Amygdala (tissue), 56 donors: Measurements from ENCODE around the gene ERMP1.
"Not testable (repeated sequence)": the region's sequence is repeated elsewhere in the genome, so short reads cannot be mapped to it uniquely, and the experiment has no call there.

Source experiments
- DNase-seq, 56 donors: peaks; one replicate each; lab custom pipeline; 2025; lab: John Stamatoyannopoulos, UW

Gene ERMP1

GRCh38 chr9:5825223-5825622 lies 7.7 kb downstream of the ERMP1 start:
- DNase-seq = peak in 5 of 56 donors; percentile 5 to 44 (median 17)

DNA sequence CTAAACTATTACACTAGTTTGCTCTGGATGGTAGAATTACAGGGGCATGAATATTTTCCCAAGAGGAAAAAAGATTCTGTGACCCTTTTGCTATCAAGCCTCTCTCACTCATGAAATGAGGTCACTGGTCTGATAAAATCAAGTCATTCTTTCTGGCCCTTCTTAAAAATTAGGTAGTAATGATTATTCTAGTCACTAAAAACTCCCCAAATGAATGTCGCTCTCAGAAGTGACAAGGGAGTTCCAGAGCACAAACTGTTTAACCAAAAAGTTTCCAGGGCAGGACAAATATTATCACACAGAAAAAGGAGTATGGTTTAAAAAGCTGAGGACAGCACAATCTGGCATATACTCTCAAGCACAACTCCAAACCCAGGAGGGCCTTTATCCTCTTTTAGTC lies 12.5 kb downstream of the ERMP1 start:
- DNase-seq = no peak

DNA sequence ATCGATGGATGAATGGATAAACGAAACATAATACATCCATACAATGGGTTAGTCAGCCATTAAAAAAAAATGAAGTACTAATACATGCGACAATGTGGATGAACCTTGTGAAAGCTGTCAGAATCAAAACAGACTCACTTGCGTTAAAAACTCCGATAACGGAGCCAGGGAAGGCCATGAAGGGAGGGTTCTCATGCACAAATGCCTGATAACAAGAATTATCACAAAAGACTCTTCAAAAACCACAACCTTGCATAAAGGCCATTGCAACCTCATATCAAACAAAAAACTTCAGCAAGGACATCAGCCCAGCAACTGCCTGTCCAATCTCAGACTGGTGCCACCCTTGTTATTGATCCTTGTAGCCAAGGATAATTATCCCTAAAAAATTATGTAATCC lies 13.7 kb downstream of the ERMP1 start:
- no peak for DNase-seq

- DNase-seq = no peak
Measured at GRCh38 chr9:5818424-5819142, 14.3 kb downstream of the ERMP1 start.

- no peak for DNase-seq
Measured at GRCh38 chr9:5817862-5818261, 15.1 kb downstream of the ERMP1 start.

DNA sequence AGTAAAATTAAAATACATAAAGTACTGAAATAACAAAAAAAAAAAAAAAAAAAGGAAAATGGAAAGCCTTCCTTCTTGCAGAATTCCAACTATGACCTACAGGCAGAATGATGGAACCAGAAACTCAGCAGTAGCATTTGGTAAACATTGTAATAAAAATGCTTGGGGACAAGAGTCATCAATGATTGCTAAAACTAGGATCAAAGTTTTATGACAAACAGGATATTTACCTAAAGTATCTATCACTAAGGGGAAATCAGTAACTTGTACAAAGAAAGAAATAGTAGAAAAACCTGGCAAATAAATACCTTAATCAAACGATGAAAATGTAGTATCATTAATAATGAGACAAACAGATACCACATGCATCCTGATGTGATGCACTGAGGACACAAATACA lies 17.5 kb downstream of the ERMP1 start:
- DNase-seq = no peak

DNA sequence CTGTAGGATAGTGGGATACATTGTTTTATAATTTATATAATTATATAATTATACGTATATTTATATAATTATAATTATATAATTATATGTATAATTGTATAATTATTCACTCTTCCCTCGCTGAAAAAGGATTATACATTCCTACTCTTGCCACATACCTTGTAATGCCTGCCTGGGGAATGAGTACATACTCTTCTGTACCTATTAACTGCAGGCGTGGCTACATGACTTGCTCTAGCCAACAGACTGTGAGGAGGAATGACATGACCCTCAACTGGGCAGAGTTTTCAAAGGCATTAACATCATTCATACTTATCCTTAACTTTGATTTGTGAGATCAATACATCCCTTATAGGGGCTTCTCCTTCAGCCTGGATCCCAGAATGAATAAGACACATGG lies 19.1 kb downstream of the ERMP1 start:
- no peak for DNase-seq

DNA sequence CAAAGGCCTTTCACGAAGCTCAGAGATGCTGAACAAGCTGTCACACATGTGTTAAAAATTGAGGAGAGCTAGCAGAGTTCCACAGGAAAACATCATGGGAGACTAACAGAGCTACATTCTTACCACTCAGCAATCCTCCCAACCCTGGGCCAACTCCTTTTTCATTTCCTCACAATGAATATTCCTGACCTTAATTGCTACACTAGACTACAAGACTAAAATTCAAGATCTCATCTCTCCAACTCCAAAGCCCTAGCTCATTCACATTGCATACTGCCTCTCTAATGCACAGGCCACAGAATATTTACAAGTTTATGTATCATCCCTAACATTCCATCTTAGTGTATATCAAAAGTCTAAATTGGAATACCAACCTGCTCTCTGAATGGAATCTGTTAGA lies 21.2 kb downstream of the ERMP1 start:
- DNase-seq = no peak

GRCh38 chr9:5805478-5805877 lies 27.4 kb downstream of the ERMP1 start:
- no peak for DNase-seq

DNA sequence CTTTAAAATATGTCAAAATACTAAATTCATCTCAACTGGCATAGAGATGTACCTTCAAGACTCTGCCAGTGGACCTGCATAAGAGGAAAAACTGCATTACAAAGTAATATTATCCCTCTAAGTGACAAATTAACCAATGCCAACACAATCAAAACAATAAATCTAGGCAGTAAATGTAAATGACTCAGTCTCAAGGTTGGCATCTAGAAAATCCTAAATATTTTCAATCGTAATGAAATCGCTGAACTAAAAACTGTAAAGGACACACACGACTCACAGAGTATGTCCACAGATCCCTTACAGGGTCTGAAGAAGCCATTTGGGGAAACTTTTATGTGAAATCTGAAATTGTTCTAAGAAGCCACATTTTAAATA lies 31.2 kb downstream of the ERMP1 start:
- no peak for DNase-seq

DNA sequence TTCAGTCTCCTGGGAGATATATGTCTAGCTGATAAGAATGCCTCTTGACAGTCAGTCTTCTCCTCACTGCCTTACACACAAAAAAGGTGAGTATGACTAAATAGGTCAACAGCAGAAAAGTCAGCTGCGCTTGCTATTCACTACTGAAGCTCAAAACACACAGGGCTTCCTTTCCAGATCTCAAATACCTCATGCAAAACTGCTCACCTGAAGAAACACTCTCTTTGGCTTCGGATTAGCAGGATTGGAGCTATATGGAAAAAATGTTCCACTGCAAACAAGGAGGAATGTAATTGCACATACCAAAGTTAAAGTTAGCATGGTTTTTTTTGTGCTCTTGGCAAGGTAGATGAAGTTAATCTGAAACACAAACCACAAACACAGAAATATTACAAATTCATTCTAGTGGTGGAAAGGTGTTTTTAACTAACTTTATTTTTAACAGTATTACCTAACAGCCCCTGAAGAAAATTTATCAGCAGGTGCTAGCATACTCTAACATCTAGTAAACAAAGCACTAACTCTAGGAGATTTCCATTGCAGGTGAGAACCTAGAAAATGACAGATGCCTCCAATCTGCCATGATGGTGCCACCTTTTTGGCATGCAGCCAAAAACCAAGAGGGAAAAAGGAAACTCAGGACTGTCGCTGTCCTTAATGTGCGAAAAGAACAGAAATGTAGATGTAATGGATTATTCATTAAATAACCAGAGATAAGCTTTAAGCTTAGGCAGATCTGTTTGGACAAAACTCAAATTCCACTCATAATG lies 31.8 kb downstream of the ERMP1 start:
- DNase-seq = no peak

- DNase-seq = not testable (repeated sequence)
Measured at GRCh38 chr9:5800378-5800777, 32.5 kb downstream of the ERMP1 start.

DNA sequence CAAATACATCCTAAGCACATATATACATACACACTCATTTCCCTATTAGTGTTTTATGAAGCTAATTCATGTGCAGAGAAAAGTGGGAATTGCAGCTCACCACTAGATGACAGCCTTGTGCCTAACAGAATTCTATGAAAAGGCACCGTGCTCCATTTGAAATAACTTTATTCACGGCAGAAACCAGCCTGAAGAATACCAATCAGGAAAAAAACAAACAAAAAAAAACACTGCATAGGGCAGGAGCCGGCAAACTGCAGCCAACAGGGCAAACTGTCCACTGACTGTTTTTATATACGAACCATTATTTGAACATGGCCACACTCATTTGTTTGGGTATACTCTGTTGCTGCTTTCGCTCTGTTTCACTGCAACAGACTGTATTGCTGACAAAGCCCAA lies 33.6 kb downstream of the ERMP1 start:
- DNase-seq = peak in 24 of 56 donors; percentile 2 to 73 (median 14)

GRCh38 chr9:5798581-5798980 lies 34.3 kb downstream of the ERMP1 start:
- DNase-seq = no peak

DNA sequence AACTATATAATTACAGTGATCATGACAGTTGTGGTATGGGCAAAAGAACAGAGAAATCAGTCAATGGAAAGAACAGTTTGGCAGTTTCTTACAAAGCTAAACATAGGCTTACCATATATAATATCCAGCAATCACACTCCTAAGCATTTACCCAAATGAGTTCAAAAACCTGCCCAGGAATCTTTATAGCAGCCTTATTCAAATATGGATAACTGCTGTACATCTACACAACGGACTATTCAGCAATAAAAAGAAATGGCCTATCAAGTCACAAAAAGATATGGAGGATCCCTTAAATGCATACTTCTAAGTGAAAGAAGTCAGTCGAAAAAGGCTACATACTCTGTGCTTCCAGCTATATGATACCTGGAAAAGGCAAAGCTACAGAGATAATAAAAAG lies 36.6 kb downstream of the ERMP1 start:
- no peak for DNase-seq

- DNase-seq = no peak
Measured at GRCh38 chr9:5793812-5794211, 39.1 kb downstream of the ERMP1 start.

DNA sequence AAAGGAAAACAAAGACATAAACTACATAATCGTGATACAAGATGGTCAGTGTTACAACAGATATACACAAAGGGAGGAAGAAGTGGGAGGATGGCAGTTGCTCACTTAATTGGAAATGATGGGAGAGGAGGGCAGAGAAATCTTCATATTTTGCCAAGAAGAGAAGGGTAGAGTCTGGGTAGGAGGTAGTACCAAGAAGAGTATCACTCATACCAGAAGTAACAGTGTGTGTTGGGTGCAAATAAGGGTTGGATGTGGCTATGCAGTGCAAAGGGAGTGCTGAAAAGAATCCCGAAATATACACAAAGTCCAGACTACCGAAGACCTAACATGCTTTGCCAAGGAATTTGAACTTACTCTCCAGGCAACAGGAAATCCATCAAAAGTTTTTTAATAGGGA lies 41.0 kb downstream of the ERMP1 start:
- DNase-seq = no peak

GRCh38 chr9:5790923-5791322 lies 42.0 kb downstream of the ERMP1 start:
- DNase-seq = no peak

DNA sequence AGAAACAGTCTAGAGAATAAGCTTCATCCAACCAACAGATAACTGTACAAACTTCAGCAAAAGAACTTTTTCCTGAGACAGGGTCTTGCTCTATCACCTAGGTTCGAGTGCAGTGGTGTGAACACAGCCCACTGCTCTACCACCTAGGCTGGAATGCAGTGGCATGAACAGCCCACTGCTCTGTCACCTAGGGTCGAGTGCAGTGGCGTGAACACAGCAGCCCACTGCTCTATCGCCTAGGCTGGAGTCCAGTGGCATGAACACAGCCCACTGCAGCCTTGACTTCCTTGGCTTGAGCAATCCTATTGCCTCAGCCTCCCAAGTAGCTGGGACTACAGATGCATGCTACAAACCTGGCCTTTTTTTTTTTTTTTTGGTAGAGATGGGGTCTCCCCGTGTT lies 43.4 kb downstream of the ERMP1 start:
- DNase-seq = no peak

DNA sequence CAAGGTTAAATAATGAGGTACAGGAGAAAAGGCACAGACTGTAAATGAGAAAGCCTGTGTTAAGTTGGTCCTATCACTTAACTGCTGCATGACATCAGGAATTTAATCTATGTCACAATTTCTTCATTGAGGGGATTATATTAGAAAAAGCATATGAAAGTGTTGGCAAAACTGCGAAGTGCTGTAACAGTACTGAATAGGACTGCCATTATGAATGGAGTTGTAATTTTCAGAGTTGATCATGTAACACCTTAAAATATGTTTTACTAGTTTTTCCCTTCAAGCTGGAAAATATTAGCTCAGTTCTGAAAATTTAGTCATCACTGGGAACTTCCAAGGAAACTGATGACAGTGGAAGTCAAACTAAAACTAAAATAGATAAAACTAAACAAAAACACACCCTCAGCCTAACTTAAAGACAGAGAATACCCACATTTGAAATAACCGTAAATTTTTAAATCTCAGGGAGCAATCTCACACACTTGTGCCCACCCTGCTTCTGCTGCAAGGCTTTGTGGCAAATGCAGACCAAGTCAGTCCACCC lies 45.1 kb downstream of the ERMP1 start:
- DNase-seq = no peak

DNA sequence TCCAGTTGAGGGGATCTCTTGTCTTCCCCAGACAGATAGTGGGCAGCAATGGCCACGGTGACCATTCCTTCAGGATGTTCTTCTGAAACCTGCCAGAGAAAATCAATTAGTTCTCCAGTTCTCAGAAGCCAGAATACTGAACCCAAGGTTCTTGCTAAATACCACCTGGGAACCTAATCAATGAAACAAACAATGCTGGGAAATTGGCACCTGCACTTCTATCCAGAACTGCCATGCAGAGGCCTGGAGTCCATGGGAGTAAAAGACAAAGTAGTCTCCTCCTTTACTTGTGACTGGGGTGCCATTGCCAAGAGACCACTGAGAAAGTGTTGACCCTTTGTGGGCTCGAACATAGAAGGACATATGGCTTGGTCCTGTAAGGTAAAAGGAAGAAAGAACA lies 45.7 kb downstream of the ERMP1 start:
- no peak for DNase-seq
